Kasumi-1 (cell line): ENCODE measurements around the gene NUDT2.
"Not testable (repeated sequence)": the region's sequence is repeated elsewhere in the genome, so short reads cannot be mapped to it uniquely, and the experiment has no call there.

ENCODE experiments used
- DNase-seq, 2 experiments: peaks; one replicate each; lab custom pipeline; 2025; lab: John Stamatoyannopoulos, UW

The NUDT2 gene

GRCh38 chr9:34335376-34335775 lies 6.0 kb downstream of the NUDT2 start:
- no peak for DNase-seq

GRCh38 chr9:34337403-34337802 lies 8.0 kb downstream of the NUDT2 start:
- no peak for DNase-seq

GRCh38 chr9:34338079-34338478 lies 8.7 kb downstream of the NUDT2 start:
- DNase-seq = not testable (repeated sequence)

- no peak for DNase-seq
Measured at GRCh38 chr9:34338665-34339385, 9.5 kb downstream of the NUDT2 start.

GRCh38 chr9:34341659-34342295 lies 12.4 kb downstream of the NUDT2 start:
- DNase-seq = no peak

GRCh38 chr9:34343090-34343489 lies 13.7 kb downstream of the NUDT2 start:
- DNase-seq = no peak

GRCh38 chr9:34343605-34344004 lies 14.2 kb downstream of the NUDT2 start:
- no peak for DNase-seq

GRCh38 chr9:34346873-34347799 lies 17.8 kb downstream of the NUDT2 start:
- DNase-seq = no peak

GRCh38 chr9:34347800-34348158 lies 18.4 kb downstream of the NUDT2 start:
- no peak for DNase-seq

GRCh38 chr9:34349324-34349723 lies 20.0 kb downstream of the NUDT2 start:
- DNase-seq = no peak

- not testable (repeated sequence) for DNase-seq
Measured at GRCh38 chr9:34352122-34352652, 22.8 kb downstream of the NUDT2 start.

- DNase-seq = not testable (repeated sequence)
Measured at GRCh38 chr9:34352957-34353356, 23.6 kb downstream of the NUDT2 start.

GRCh38 chr9:34362614-34363214 lies 33.3 kb downstream of the NUDT2 start:
- DNase-seq = no peak

- peak; percentile 43 to 44 for DNase-seq
Measured at GRCh38 chr9:34363619-34364351, 34.4 kb downstream of the NUDT2 start.

- DNase-seq = no peak
Measured at GRCh38 chr9:34365282-34365681, 35.9 kb downstream of the NUDT2 start.

GRCh38 chr9:34366365-34366764 lies 37.0 kb downstream of the NUDT2 start:
- DNase-seq = no peak

GRCh38 chr9:34367751-34368410 lies 38.5 kb downstream of the NUDT2 start:
- not testable (repeated sequence) for DNase-seq

GRCh38 chr9:34368796-34369195 lies 39.4 kb downstream of the NUDT2 start:
- not testable (repeated sequence) for DNase-seq

GRCh38 chr9:34369636-34370035 lies 40.3 kb downstream of the NUDT2 start:
- no peak for DNase-seq

- no peak for DNase-seq
Measured at GRCh38 chr9:34370335-34370969, 41.1 kb downstream of the NUDT2 start.
